IMR-90 (cell line): ENCODE results near the gene SSBP2. TPM values are rescaled to one million over a fixed set of nuclear protein-coding genes. Genes with fewer than 3 reads are reported as not detected.

Source experiments
- ATAC-seq: fragments of 200-7000 bp; cut with Tn5 transposase; 2 replicates; pipeline ENCODE4 v1.9.1; 2020; ENCODE audit warnings: low read depth, mild to moderate bottlenecking, moderate library complexity
- BruUV-seq: library from RNA; stranded (reverse); fragments of 400-500 nt; replicated peaks from 2 replicates; lab custom pipeline; 2021; lab: Mats Ljungman, UMichigan
- CTCF ChIA-PET: fragments of 300-600 bp; formaldehyde crosslinking; extraction: SDS; loops from one replicate; lab custom pipeline; 2021; ENCODE audit warnings: antibody characterized with exemption; lab: Yijun Ruan, JAX
- POLR2A ChIA-PET: fragments of 300-600 bp; sonication (Branson Sonifier 250); formaldehyde crosslinking; loops from one replicate; lab custom pipeline; 2022; ENCODE audit warnings: antibody characterized with exemption; ENCODE audit not compliant: unreplicated experiment; lab: Charles Lee
- DNase-seq: peaks from one replicate; pipeline ENCODE4 v3.0.0; 2013
- H2AFZ ChIP-seq: replicated peaks from 2 replicates; pipeline ENCODE3; 2013; ENCODE audit warnings: low read length, mild to moderate bottlenecking; ENCODE audit not compliant: poor library complexity
- H2AK5ac ChIP-seq: 2 replicates; pipeline ENCODE4 v1.6.1; 2013; ENCODE audit warnings: low read depth, low read length, inconsistent platforms
- H2AK9ac ChIP-seq: replicated peaks from 2 replicates; pipeline ENCODE3; 2013; ENCODE audit warnings: mild to moderate bottlenecking, low read depth, low read length, moderate library complexity; ENCODE audit not compliant: poor library complexity
- H2BK120ac ChIP-seq: 2 replicates; pipeline ENCODE4 v1.6.1; 2013; ENCODE audit warnings: low read depth, low read length, inconsistent platforms
- H2BK15ac ChIP-seq: 3 replicates; pipeline ENCODE4 v1.6.1; 2013; ENCODE audit warnings: low read depth, low read length, inconsistent platforms
- H2BK20ac ChIP-seq: 2 replicates; pipeline ENCODE4 v1.6.1; 2013; ENCODE audit warnings: low read depth, mild to moderate bottlenecking, inconsistent platforms, low read length, moderate library complexity
- H2BK5ac ChIP-seq: 2 replicates; pipeline ENCODE4 v1.6.1; 2013; ENCODE audit warnings: mild to moderate bottlenecking, low read depth, low read length, inconsistent platforms; ENCODE audit not compliant: poor library complexity, severe bottlenecking
- H3K14ac ChIP-seq: replicated peaks from 2 replicates; pipeline ENCODE4 v1.6.1; 2013; ENCODE audit warnings: low read depth, low read length, inconsistent platforms
- H3K18ac ChIP-seq: 2 replicates; pipeline ENCODE4 v1.6.1; 2013; ENCODE audit warnings: low read depth, low read length, control low read depth
- H3K23ac ChIP-seq: 2 replicates; pipeline ENCODE4 v1.6.1; 2013; ENCODE audit warnings: low read depth, low read length, inconsistent platforms
- H3K27ac ChIP-seq: 2 replicates; pipeline ENCODE4 v1.5.1; 2013; ENCODE audit warnings: mild to moderate bottlenecking, control low read depth, low read length; ENCODE audit not compliant: insufficient read depth
- H3K27me3 ChIP-seq: 2 replicates; pipeline ENCODE4 v1.6.1; 2013; ENCODE audit warnings: low read length; ENCODE audit not compliant: control insufficient read depth, insufficient read depth
- H3K36me3 ChIP-seq: 2 replicates; pipeline ENCODE4 v1.6.1; 2013; ENCODE audit warnings: low read length, mixed read lengths; ENCODE audit not compliant: control insufficient read depth, insufficient read depth
- H3K4ac ChIP-seq: 2 replicates; pipeline ENCODE4 v1.6.1; 2013; ENCODE audit warnings: low read depth, low read length, inconsistent platforms
- H3K4me1 ChIP-seq: 2 replicates; pipeline ENCODE4 v1.6.1; 2013; ENCODE audit warnings: low read length, mixed read lengths; ENCODE audit not compliant: control insufficient read depth, insufficient read depth
- H3K4me2 ChIP-seq: 2 replicates; pipeline ENCODE4 v1.6.1; 2013; ENCODE audit warnings: low read depth, mild to moderate bottlenecking, control low read depth, low read length, moderate library complexity
- H3K4me3 ChIP-seq: 2 replicates; pipeline ENCODE4 v1.5.1; 2013; ENCODE audit warnings: low read depth, mild to moderate bottlenecking, control low read depth, low read length, moderate library complexity; ENCODE audit not compliant: insufficient read depth
- H3K56ac ChIP-seq: 2 replicates; pipeline ENCODE4 v1.6.1; 2013; ENCODE audit warnings: low read length, inconsistent platforms; ENCODE audit not compliant: insufficient read depth; ENCODE audit errors: extremely low read depth
- H3K79me1 ChIP-seq, 2 experiments: 2 replicates each; pipeline ENCODE4 v1.6.1; 2013; ENCODE audit warnings: low read length in 2 of 2, inconsistent platforms in 1 of 2, low read depth in 1 of 2
- H3K9ac ChIP-seq: 2 replicates; pipeline ENCODE4 v1.6.1; 2013; ENCODE audit warnings: low read depth, low read length, control low read depth
- H3K9me1 ChIP-seq: 2 replicates; pipeline ENCODE4 v1.6.1; 2013; ENCODE audit warnings: low read length, inconsistent platforms; ENCODE audit not compliant: insufficient read depth
- H3K9me3 ChIP-seq: 2 replicates; pipeline ENCODE4 v1.6.1; 2013; ENCODE audit warnings: low read length; ENCODE audit not compliant: control insufficient read depth, insufficient read depth
- H4K20me1 ChIP-seq: 2 replicates; pipeline ENCODE4 v1.6.1; 2013; ENCODE audit warnings: low read length, inconsistent platforms; ENCODE audit not compliant: insufficient read depth
- H4K5ac ChIP-seq: 2 replicates; pipeline ENCODE4 v1.6.1; 2013; ENCODE audit warnings: mild to moderate bottlenecking, low read depth, low read length, control low read depth
- H4K8ac ChIP-seq, 2 experiments: 2 replicates each; pipeline ENCODE4 v1.6.1; 2013; ENCODE audit warnings: low read depth in 2 of 2, low read length in 2 of 2, control low read depth in 1 of 2, inconsistent platforms in 1 of 2
- H4K91ac ChIP-seq: 2 replicates; pipeline ENCODE4 v1.6.1; 2013; ENCODE audit warnings: low read depth, low read length, inconsistent platforms; ENCODE audit not compliant: insufficient read depth
- MAFK ChIP-seq: IDR thresholded peaks from 2 replicates; pipeline ENCODE4 v1.6.1; 2012; ENCODE audit warnings: low read depth, low read length, improper control_type of control experiment
- RCOR1 ChIP-seq: IDR thresholded peaks from 2 replicates; pipeline ENCODE4 v1.6.1; 2012; ENCODE audit warnings: mild to moderate bottlenecking, low read length, improper control_type of control experiment; ENCODE audit not compliant: insufficient replicate concordance
- WGBS, 2 experiments: methylation state at CpG; one replicate each; pipeline versions ENCODE4 v1.1.5 to v1.1.7; 2013; ENCODE audit warnings: missing lambda C conversion rate in 2 of 2; ENCODE audit not compliant: insufficient read length in 1 of 2; ENCODE audit errors: extremely low coverage in 2 of 2; 5-methylcytosine and 5-hydroxymethylcytosine counted together
- dilution Hi-C: fragments of 300-500 bp; cut with HindIII; formaldehyde crosslinking; loops from one replicate; pipeline ENCODE4 v1.14.3; 2018; ENCODE audit warnings: low sequenced_read_pairs; ENCODE audit not compliant: unreplicated experiment
- in situ Hi-C: fragments of 300-500 bp; cut with MboI; formaldehyde crosslinking; loops from 3 replicates; pipeline ENCODE4 v1.14.3; 2019; ENCODE audit warnings: low sequenced_read_pairs, inconsistent platforms, mixed read lengths
- intact Hi-C: fragments of 100-400 bp; cut with micrococcal nuclease; formaldehyde crosslinking; loops from 2 replicates; pipeline ENCODE4 v1.10.0; 2022
- polyA plus RNA-seq, 3 experiments: library from polyadenylated mRNA; depleted of rRNA; stranded (reverse); fragments of >200 nt; gene quantifications; 2 replicates each; pipeline ENCODE4 v1.2.3, GENCODE V29; 2012; ENCODE audit warnings: low replicate concordance in 1 of 3
- total RNA-seq: library from RNA; depleted of rRNA; stranded (reverse); fragments of >200 nt; gene quantifications from 2 replicates; pipeline ENCODE4 v1.2.3, GENCODE V29; 2012

Gene SSBP2
- total and polyA plus RNA-seq, 2 of the 4 experiments (the other 2 are of a cell fraction): 38.4 to 42.7 TPM

GRCh38 chr5:81778642-81779041 is 27.7 kb upstream of the SSBP2 start:
- Histone ChIP-seq H4K5ac (peak overlapping the region; percentile 82), H3K27me3 (no peaks in the 10 kb centered on the region), H2AK9ac (no peak overlapping the region), H4K91ac (peak overlapping the region; percentile 30; the same call in 1 of the 2 replicates), H3K9ac (peak overlapping the region; percentile 46; the same call in 1 of the 2 replicates), H3K4ac (peak overlapping the region; percentile 39; the same call in 1 of the 2 replicates), H3K4me1 (peaks cover 8% of the 10 kb centered on the region), H2BK15ac (0 out of 3 replicates have a peak overlapping the region, but pooled peaks have one; percentile 1), H3K56ac (peak overlapping the region; percentile 13; the same call in 1 of the 2 replicates), H3K23ac (peak overlapping the region; percentile 26; the same call in 1 of the 2 replicates), H2BK5ac (peak overlapping the region; percentile 41), H4K8ac (peak overlapping the region; percentile 46 to 79; a peak in 3 of 4 replicates), H3K4me2 (peak overlapping the region; percentile 92), H2BK20ac (peak overlapping the region; percentile 58; the same call in 1 of the 2 replicates), H2AFZ (peak overlapping the region; percentile 75), H3K36me3 (no peaks in the 10 kb centered on the region), H3K9me1 (no peaks in the 10 kb centered on the region), H2BK120ac (peak overlapping the region; percentile 65), H3K9me3 (no peaks in the 10 kb centered on the region), H3K4me3 (no peak overlapping the region), H3K27ac (peak overlapping the region; percentile 82; the same call in 1 of the 2 replicates), H3K14ac (peak overlapping the region; percentile 21; the same call in 1 of the 2 replicates), H2AK5ac (peak overlapping the region; percentile 59; the same call in 1 of the 2 replicates), H3K79me1 (no peaks in the 10 kb centered on the region), H4K20me1 (no peaks in the 10 kb centered on the region), H3K18ac (peak overlapping the region; percentile 71)
- dilution Hi-C loops (no loop called here), in situ Hi-C loops (no loop called here), intact Hi-C loops (no loop called here)
- TF ChIP-seq MAFK: peak; percentile 68
- TF ChIP-seq RCOR1: no peak
- ChIA-PET CTCF (interaction anchor here (1.7 kb wide), 1 partner anchor 66 kb away, joined by 3 read pairs; no protein-coding TSS in a partner anchor), POLR2A (interaction anchor here (1.5 kb wide), 1 partner anchor 27 kb away, joined by 5 read pairs; the partner anchor contains the start of gene SSBP2)
- ATAC-seq (peak; percentile 84), DNase-seq (peak; percentile 48)
- BruUV-seq: no TSS peak
- WGBS, 2 experiments: 13% methylated on average over 2 of the region's 3 CpGs; no CpG with 5 or more reads in 1 of the 2 experiments
